Ovary (tissue), 9 donors: Measurements from ENCODE around the gene GUCY2D. TPM values are rescaled to one million over a fixed set of nuclear protein-coding genes. Genes with fewer than 3 reads are reported as not detected.

Experiments
- DNase-seq, 5 donors: peaks; one replicate each; pipeline ENCODE4 v3.0.0-alpha.2; 2019 to 2020
- H3K27ac ChIP-seq, 2 donors: fragments of 200-600 bp; one replicate each; pipeline versions ENCODE4 v1.5.1 to v1.8.0; 2019 to 2022
- H3K27me3 ChIP-seq: fragments of 200-600 bp; one replicate; pipeline ENCODE4 v1.8.0; 2022
- H3K36me3 ChIP-seq: fragments of 200-600 bp; sonication (generic); one replicate; pipeline ENCODE4 v1.5.1; 2019
- H3K4me1 ChIP-seq: one replicate; pipeline ENCODE4 v1.8.1; 2013; ENCODE audit warnings: mild to moderate bottlenecking, moderate library complexity; ENCODE audit not compliant: insufficient read depth
- H3K4me3 ChIP-seq: fragments of 200-600 bp; sonication (generic); one replicate; pipeline ENCODE4 v1.5.1; 2017
- H3K9me3 ChIP-seq, 2 donors: fragments of 200-600 bp in 1 of 2; sonication (generic) in 1 of 2; one replicate each; pipeline versions ENCODE4 v1.5.1 to v1.8.1; 2013 to 2019; ENCODE audit warnings: mild to moderate bottlenecking in 1 of 2, moderate library complexity in 1 of 2
- EP300 ChIP-seq: sonication (generic); formaldehyde crosslinking; IDR thresholded peaks from one replicate; pipeline ENCODE4 v1.6.1; 2017; ENCODE audit warnings: antibody characterized with exemption
- POLR2A ChIP-seq: fragments of 450-650 bp; IDR thresholded peaks from one replicate; pipeline ENCODE4 v1.6.1; 2017; ENCODE audit warnings: antibody characterized with exemption, mild to moderate bottlenecking, moderate library complexity
- WGBS, 3 donors: extraction: QIAGEN DNeasy Blood & Tissue Kit in 1 of 3; methylation state at CpG; one replicate each; pipeline versions ENCODE4 v1.1.5 to v1.1.7; 2013 to 2017; 5-methylcytosine and 5-hydroxymethylcytosine counted together
- intact Hi-C, 4 donors: fragments of 100-400 bp; cut with DNase I; formaldehyde crosslinking; loops; one replicate each; pipeline versions ENCODE4 v1.11.0 to v1.15.1; 2022 to 2023
- polyA plus RNA-seq, 2 donors: library from polyadenylated mRNA; stranded (reverse); fragments of 200-250 nt in 1 of 2; fragments of 350-450 nt in 1 of 2; fragmentation: Illumina TruSeq in 1 of 2; extraction: RNeasy Lipid Tissue Mini Kit (QIAGEN cat#74804) in 1 of 2; gene quantifications; one replicate each; pipeline ENCODE4 v1.2.3, GENCODE V29; 2013 to 2014
- total RNA-seq, 7 donors: library from RNA; depleted of rRNA in 2 of 7; stranded (reverse); fragments of >200 nt in 2 of 7; fragmentation: NEBNext Ultra II Directional in 3 of 7; extraction: Animal tissue kit (Norgen Biotek cat#: 25700) in 3 of 7; gene quantifications; one replicate each; pipeline versions ENCODE4 v1.1.0 to v1.2.4, GENCODE V29; 2016 to 2023
- TF ChIP-seq, protein P1 (sequence below), 3 donors: fragments of 450-650 bp in 2 of 3; fragments of 200-600 bp in 1 of 3; IDR thresholded peaks; one replicate each; pipeline versions ENCODE4 v1.5.1 to v1.8.0; 2016 to 2022; ENCODE audit warnings: antibody characterized with exemption in 3 of 3, mild to moderate bottlenecking in 1 of 3
- donor health status: DM: no; HTN: no; CAD: no; lungs with moderate emphysema.
- donor health status: DM: no; HTN: no; CAD: no.
- donor health status: Bipolar disorder and iron deficiency.
- donor health status: DM: yes; HTN: yes; CAD: no.
- donor health status: DM: no; HTN: no; CAD: no.
- donor health status: DM: yes; HTN: yes; CAD: no.

Gene GUCY2D
- total and polyA plus RNA-seq, 9 donors = 0.05 to 0.42 (median 0.10) TPM; not detected in 6

DNA sequence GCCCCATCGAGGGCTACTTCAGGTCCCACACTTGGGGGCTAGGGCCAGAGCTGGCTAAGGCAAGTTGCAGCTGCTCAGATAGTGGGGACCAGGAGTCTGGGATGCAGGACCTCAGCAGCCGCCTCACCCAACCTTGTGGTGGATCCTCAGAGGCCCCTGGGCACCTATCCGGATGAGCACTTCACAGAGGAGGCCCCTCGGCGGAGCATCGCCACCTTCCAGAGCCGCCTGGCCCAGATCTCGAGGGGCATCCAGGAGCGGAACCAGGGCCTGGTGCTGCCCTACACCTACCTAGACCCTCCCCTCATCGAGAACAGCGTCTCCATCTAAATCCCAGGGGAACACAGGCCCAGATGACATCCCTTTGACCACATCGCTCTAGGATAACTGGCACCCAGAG, 45.8 kb downstream of the GUCY2D start:
- H3K4me3 ChIP-seq = no peak overlapping the region
- DNase-seq = no peak

DNA sequence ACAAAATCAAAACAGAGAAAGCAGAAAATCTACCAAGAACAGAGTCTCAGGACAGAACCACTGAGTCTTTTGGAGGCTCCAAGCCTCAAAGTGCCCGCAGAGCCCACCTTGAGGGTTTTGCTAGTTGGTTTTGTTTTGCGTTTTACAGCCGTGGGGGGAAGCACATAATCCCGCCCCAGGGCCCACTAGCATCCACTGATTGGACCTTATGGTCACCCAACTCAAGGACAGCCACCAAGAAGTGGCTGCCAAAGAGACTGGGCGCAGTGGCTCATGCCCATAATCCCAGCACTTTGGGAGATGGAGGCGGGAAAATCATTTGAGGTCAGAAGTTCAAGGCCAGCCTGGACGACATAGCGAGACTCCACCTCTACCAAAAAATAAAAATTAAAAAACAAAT, 46.3 kb downstream of the GUCY2D start:
- Histone ChIP-seq H3K9me3 (no peaks in the 10 kb centered on the region), H3K4me3 (no peak overlapping the region), H3K27ac (no peak overlapping the region), H3K4me1 (no peaks in the 10 kb centered on the region), H3K27me3 (no peaks in the 10 kb centered on the region), H3K36me3 (no peaks in the 10 kb centered on the region)
- TF ChIP-seq POLR2A (no peak), EP300 (no peak)
- TF ChIP-seq, protein P1, sequence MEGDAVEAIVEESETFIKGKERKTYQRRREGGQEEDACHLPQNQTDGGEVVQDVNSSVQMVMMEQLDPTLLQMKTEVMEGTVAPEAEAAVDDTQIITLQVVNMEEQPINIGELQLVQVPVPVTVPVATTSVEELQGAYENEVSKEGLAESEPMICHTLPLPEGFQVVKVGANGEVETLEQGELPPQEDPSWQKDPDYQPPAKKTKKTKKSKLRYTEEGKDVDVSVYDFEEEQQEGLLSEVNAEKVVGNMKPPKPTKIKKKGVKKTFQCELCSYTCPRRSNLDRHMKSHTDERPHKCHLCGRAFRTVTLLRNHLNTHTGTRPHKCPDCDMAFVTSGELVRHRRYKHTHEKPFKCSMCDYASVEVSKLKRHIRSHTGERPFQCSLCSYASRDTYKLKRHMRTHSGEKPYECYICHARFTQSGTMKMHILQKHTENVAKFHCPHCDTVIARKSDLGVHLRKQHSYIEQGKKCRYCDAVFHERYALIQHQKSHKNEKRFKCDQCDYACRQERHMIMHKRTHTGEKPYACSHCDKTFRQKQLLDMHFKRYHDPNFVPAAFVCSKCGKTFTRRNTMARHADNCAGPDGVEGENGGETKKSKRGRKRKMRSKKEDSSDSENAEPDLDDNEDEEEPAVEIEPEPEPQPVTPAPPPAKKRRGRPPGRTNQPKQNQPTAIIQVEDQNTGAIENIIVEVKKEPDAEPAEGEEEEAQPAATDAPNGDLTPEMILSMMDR (IDR thresholded peaks at IDR 0.05) = no peak
- no peak for DNase-seq
- 62 to 74% (median 67%) methylated on average over 8 of the region's 8 CpGs for WGBS, 3 donors
- intact Hi-C loops = no loop called here

More for the DNA sequence above, 45.8 kb downstream of the GUCY2D start:
- intact Hi-C loops = no loop called here
- TF ChIP-seq EP300 = no peak
- no peak for TF ChIP-seq POLR2A
- TF ChIP-seq, protein P1 (IDR thresholded peaks at IDR 0.05) = no peak
- Histone ChIP-seq H3K9me3 (no peaks in the 10 kb centered on the region), H3K36me3 (no peaks in the 10 kb centered on the region), H3K27me3 (no peaks in the 10 kb centered on the region), H3K27ac (no peak overlapping the region), H3K4me1 (no peaks in the 10 kb centered on the region)
- 89 to 95% (median 91%) methylated on average over 12 of the region's 12 CpGs for WGBS, 3 donors

DNA sequence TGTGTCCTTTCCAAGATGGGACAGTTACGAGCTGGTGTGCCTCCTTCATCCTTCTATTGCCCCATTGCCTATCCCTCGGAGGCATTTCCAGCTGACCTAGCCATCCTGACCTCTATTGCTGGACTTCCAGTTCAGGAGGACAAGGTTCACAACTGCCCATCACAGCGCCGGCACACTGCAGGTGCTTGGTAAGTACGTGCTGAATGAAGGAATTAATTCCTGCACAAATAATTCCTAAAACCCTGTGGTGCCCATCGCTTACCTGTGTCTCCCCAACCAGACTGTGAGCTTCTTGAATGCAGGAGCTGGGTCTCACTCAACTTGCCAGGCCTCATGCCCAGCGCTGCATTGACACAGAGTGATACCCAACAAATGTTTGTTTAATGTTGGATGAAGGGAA, 49.4 kb downstream of the GUCY2D start:
- intact Hi-C loops = loop anchor here in 2 of 4 donors (10.0 kb wide), 1 partner anchor 307 kb away; no protein-coding TSS in a partner anchor
- DNase-seq = no peak
- Histone ChIP-seq H3K4me3 (no peak overlapping the region), H3K27me3 (no peaks in the 10 kb centered on the region), H3K27ac (no peak overlapping the region), H3K9me3 (no peaks in the 10 kb centered on the region), H3K4me1 (no peaks in the 10 kb centered on the region), H3K36me3 (no peaks in the 10 kb centered on the region)
- 76 to 86% (median 79%) methylated on average over 7 of the region's 7 CpGs for WGBS, 3 donors
- TF ChIP-seq EP300 = no peak

DNA sequence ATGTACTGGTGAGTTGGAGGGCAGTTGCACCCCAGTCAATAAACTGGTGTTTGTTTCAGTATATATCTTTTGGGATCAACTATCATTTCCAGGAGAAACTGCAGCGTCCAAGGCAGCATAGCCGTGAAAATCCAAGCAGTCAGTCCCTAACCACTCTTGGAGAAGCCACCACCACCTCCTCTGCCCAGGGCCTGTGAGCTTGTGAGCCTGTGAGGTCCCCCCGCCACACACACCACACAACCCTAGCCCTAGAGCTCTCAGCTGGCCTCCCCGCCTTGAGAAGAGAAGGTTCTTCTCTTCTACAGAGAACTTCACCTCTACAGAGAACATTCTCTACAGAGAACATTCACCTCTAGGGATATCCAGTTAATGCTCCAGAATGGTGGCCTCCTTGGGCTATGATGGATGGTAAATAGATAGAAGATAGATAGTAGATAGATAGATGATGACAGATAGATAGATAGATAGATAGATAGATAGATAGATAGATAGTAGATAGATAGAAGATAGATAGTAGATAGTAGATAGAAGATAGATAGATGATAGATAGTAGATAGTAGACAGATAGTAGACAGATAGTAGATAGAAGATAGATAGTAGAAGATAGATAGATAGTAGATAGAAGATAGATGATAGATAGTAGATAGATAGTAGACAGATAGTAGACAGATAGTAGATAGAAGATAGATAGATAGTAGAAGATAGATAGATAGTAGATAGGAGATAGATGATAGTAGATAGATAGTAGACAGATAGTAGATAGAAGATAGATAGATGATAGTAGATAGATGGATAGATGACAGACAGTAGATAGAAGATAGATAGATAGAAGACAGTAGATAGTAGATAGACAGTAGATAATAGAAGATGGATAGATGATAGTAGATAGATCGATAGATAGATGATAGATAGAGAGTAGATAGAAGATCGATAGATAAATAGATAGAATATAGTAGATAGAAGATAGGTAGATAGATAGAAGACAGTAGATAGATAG, 50.1 kb downstream of the GUCY2D start:
- H3K4me1 ChIP-seq = no peaks in the 10 kb centered on the region
- H3K36me3 ChIP-seq = no peaks in the 10 kb centered on the region
- H3K4me3 ChIP-seq = no peak overlapping the region
- H3K9me3 ChIP-seq = no peaks in the 10 kb centered on the region
- no peak overlapping the region for H3K27ac ChIP-seq
- no peaks in the 10 kb centered on the region for H3K27me3 ChIP-seq
- WGBS, 3 donors = 86 to 88% (median 87%) methylated on average over 6 of the region's 6 CpGs
- intact Hi-C loops = loop anchor here in 2 of 4 donors (10.0 kb wide), 1 partner anchor 308 kb away; no protein-coding TSS in a partner anchor
- TF ChIP-seq, protein P1 (IDR thresholded peaks at IDR 0.05) = no peak
- TF ChIP-seq EP300 (no peak), POLR2A (no peak)
- DNase-seq = no peak

DNA sequence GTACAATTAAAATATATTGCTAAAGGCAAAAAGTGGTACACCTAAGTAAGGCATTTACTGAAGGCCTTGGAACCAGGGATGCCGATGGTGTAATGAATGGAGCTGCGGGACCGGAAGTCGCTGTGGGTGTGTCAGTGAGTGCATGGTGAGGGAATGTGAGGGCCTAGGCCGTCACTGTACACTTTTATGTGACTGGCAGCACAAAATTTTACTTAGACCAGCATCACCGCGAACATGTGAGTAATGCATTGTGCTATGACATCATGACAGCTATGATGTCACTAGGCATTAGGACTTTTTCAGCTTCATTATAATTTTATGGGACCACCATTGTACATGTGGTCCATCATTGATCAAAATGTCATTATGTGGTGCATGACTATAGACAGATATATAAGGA, 51.2 kb downstream of the GUCY2D start:
- TF ChIP-seq, protein P1 (IDR thresholded peaks at IDR 0.05) = no peak
- no peak for TF ChIP-seq POLR2A
- TF ChIP-seq EP300 = no peak
- no peaks in the 10 kb centered on the region for H3K27me3 ChIP-seq
- intact Hi-C loops = loop anchor here in 2 of 4 donors (10.0 kb wide), 1 partner anchor 309 kb away; no protein-coding TSS in a partner anchor
- no peaks in the 10 kb centered on the region for H3K4me1 ChIP-seq
- H3K4me3 ChIP-seq = no peak overlapping the region
- no peak for DNase-seq
- no peaks in the 10 kb centered on the region for H3K36me3 ChIP-seq
- H3K27ac ChIP-seq = no peak overlapping the region
- no peaks in the 10 kb centered on the region for H3K9me3 ChIP-seq
- 88 to 93% (median 90%) methylated on average over 7 of the region's 7 CpGs for WGBS, 3 donors
